HepG2 (cell line): ENCODE measurements around the gene TMEM247. TPM values are rescaled to one million over a fixed set of nuclear protein-coding genes. Genes with fewer than 3 reads are reported as not detected.

Experiments used
- ATAC-seq: fragments of 200-7000 bp; cut with Tn5 transposase; 3 replicates; pipeline ENCODE4 v1.9.1; 2020; ENCODE audit warnings: mild to moderate bottlenecking, moderate library complexity
- BruUV-seq: library from RNA; stranded (reverse); fragments of 400-500 nt; replicated peaks from 2 replicates; lab custom pipeline; 2021; lab: Mats Ljungman, UMichigan
- CTCF ChIA-PET: fragments of 300-600 bp; formaldehyde crosslinking; extraction: SDS; loops from one replicate; lab custom pipeline; 2021; ENCODE audit warnings: low total read pairs, inconsistent platforms, low intra/inter-chr PET ratio; lab: Yijun Ruan, JAX
- POLR2A ChIA-PET: fragments of 350-600 bp; sonication (Branson Sonifier 250); formaldehyde crosslinking; loops from one replicate; lab custom pipeline; 2020; ENCODE audit warnings: antibody characterized with exemption, inconsistent platforms; lab: Yijun Ruan, JAX
- DNase-seq: peaks from one replicate; pipeline ENCODE4 v3.0.0-alpha.2; 2015; ENCODE audit warnings: low spot score
- FAIRE-seq: peaks from 3 replicates; lab custom pipeline; 2011; peaks lifted over from hg19 to GRCh38; lab: Jason Lieb, UNC
- H2AFZ ChIP-seq: one replicate; pipeline ENCODE4 v1.6.1; 2011; ENCODE audit warnings: low read length, inconsistent platforms
- H3K27ac ChIP-seq: fragments of 300-600 bp; 3 replicates; pipeline ENCODE4 v1.8.0; 2011; ENCODE audit warnings: mixed run types, mild to moderate bottlenecking, mixed read lengths, low read length, inconsistent platforms; ENCODE audit not compliant: insufficient read depth; ENCODE audit errors: extremely low read length
- H3K27me3 ChIP-seq, 2 experiments: fragments of 200-600 bp in 1 of 2; 2 replicates in 1 of 2; 3 replicates in 1 of 2; pipeline versions ENCODE4 v1.6.0 to v1.8.0; 2011; ENCODE audit warnings: low read length in 2 of 2, mild to moderate bottlenecking in 2 of 2, moderate library complexity in 2 of 2, inconsistent platforms in 1 of 2; ENCODE audit not compliant: insufficient read depth in 2 of 2, control insufficient read depth in 1 of 2
- H3K36me3 ChIP-seq, 2 experiments: fragments of 200-600 bp in 1 of 2; replicated peaks in 1 of 2; 2 replicates in 1 of 2; 3 replicates in 1 of 2; pipeline versions ENCODE4 v1.5.1 to v1.8.0; 2011; ENCODE audit warnings: low read length in 2 of 2, inconsistent platforms in 1 of 2; ENCODE audit not compliant: insufficient read depth in 2 of 2, control insufficient read depth in 1 of 2
- H3K4me1 ChIP-seq: 2 replicates; pipeline ENCODE4 v1.5.1; 2012; ENCODE audit warnings: low read length, inconsistent platforms; ENCODE audit not compliant: insufficient read depth
- H3K4me2 ChIP-seq: 2 replicates; pipeline ENCODE4 v1.6.0; 2011; ENCODE audit warnings: low read depth, low read length, inconsistent platforms
- H3K4me3 ChIP-seq, 3 experiments: fragments of 200-600 bp in 1 of 3; sonication (generic), shearing (Covaris generic) in 1 of 3; replicated peaks in 1 of 3; 2 replicates each; pipeline ENCODE4 v1.5.1; 2011 to 2016; ENCODE audit warnings: low read length in 3 of 3, inconsistent platforms in 2 of 3, low read depth in 2 of 3, mild to moderate bottlenecking in 2 of 3, control low read depth in 1 of 3, mixed read lengths in 1 of 3; ENCODE audit not compliant: insufficient read depth in 1 of 3
- H3K79me2 ChIP-seq: one replicate; pipeline ENCODE4 v1.6.1; 2011; ENCODE audit warnings: low read length, inconsistent platforms; ENCODE audit not compliant: insufficient read depth
- H3K9ac ChIP-seq: 2 replicates; pipeline ENCODE4 v1.6.0; 2011; ENCODE audit warnings: mild to moderate bottlenecking, low read depth, low read length, inconsistent platforms; ENCODE audit not compliant: insufficient read depth
- H3K9me3 ChIP-seq: 2 replicates; pipeline ENCODE4 v1.5.1; 2012; ENCODE audit warnings: mild to moderate bottlenecking, low read length
- H4K20me1 ChIP-seq: 2 replicates; pipeline ENCODE4 v1.6.0; 2011; ENCODE audit warnings: inconsistent platforms, mild to moderate bottlenecking, low read length, moderate library complexity; ENCODE audit not compliant: insufficient read depth
- ARNT2 ChIP-seq: sonication (generic); formaldehyde crosslinking; IDR thresholded peaks from 2 replicates; pipeline ENCODE4 v1.8.0; 2022; ENCODE audit warnings: mild to moderate bottlenecking, low read depth, missing genetic modification reagents, moderate library complexity
- CHD2 ChIP-seq: IDR thresholded peaks from 2 replicates; pipeline ENCODE4 v1.6.1; 2011; ENCODE audit warnings: low read depth, low read length, improper control_type of control experiment
- NFE2L2 ChIP-seq: fragments of 150-350 bp; IDR thresholded peaks from 2 replicates; pipeline ENCODE4 v1.6.1; 2014; ENCODE audit warnings: low read length
- ZBTB38 ChIP-seq: sonication (generic); formaldehyde crosslinking; IDR thresholded peaks from 2 replicates; pipeline ENCODE4 v1.5.1; 2020; ENCODE audit warnings: mild to moderate bottlenecking, missing genetic modification reagents
- ZNF230 ChIP-seq: sonication (generic); formaldehyde crosslinking; IDR thresholded peaks from 2 replicates; pipeline ENCODE4 v1.4.0; 2020; ENCODE audit warnings: mild to moderate bottlenecking, missing genetic modification reagents
- ZNF720 ChIP-seq: sonication (generic); formaldehyde crosslinking; IDR thresholded peaks from 2 replicates; pipeline ENCODE4 v1.4.0; 2020; ENCODE audit warnings: missing genetic modification reagents
- ZNF777 ChIP-seq: sonication (generic); formaldehyde crosslinking; IDR thresholded peaks from 2 replicates; pipeline ENCODE4 v1.4.0; 2020; ENCODE audit warnings: missing genetic modification reagents
- WGBS: methylation state at CpG from one replicate; pipeline ENCODE4 v1.1.6; 2017; ENCODE audit warnings: low lambda C conversion rate; 5-methylcytosine and 5-hydroxymethylcytosine counted together
- in situ Hi-C: cut with HindIII; loops from 2 replicates; pipeline ENCODE4 v1.10.0; 2017; ENCODE audit warnings: low pct_unique_long_range_greater_than_20kb; ENCODE audit not compliant: extremely low pct_ligation_motif_present
- intact Hi-C: fragments of 100-400 bp; cut with micrococcal nuclease; formaldehyde crosslinking; loops from one replicate; pipeline ENCODE4 v1.10.0; 2022; ENCODE audit not compliant: unreplicated experiment
- polyA plus RNA-seq, 8 experiments: library from polyadenylated mRNA; depleted of rRNA in 3 of 8; stranded (reverse) in 7 of 8; unstranded in 1 of 8; fragments of >200 nt; fragmentation: Illumina TruSeq in 4 of 8; extraction: Trizol in 4 of 8; gene quantifications; 2 replicates each; pipeline versions ENCODE4 v1.2.1 to v1.2.3, GENCODE V29; 2011 to 2016; ENCODE audit warnings: low read depth in 4 of 8, missing spikeins in 1 of 8, mixed read lengths in 1 of 8; ENCODE audit not compliant: insufficient read depth in 1 of 8
- total RNA-seq, 5 experiments: library from RNA; depleted of rRNA; stranded (reverse); fragments of >200 nt; fragmentation: Illumina TruSeq; extraction: Trizol; gene quantifications; 2 replicates each; pipeline ENCODE4 v1.2.3, GENCODE V29; 2016; ENCODE audit warnings: low read depth in 1 of 5
- TF ChIP-seq, protein P1 (sequence below): sonication (generic); formaldehyde crosslinking; conservative IDR thresholded peaks from 2 replicates; pipeline ENCODE4 v1.5.0; 2020; ENCODE audit warnings: missing genetic modification reagents
- TF ChIP-seq, protein P2 (sequence below): sonication (generic); formaldehyde crosslinking; IDR thresholded peaks from 2 replicates; pipeline ENCODE4 v1.4.0; 2020; ENCODE audit warnings: low read depth, mild to moderate bottlenecking, missing genetic modification reagents
- TF ChIP-seq, protein P3 (sequence below): sonication (generic); formaldehyde crosslinking; IDR thresholded peaks from 2 replicates; pipeline ENCODE4 v1.4.0; 2020; ENCODE audit warnings: missing genetic modification reagents, borderline replicate concordance
- TF ChIP-seq, protein P4 (sequence below): sonication (generic); formaldehyde crosslinking; IDR thresholded peaks from 2 replicates; pipeline ENCODE4 v1.8.0; 2022; ENCODE audit warnings: mild to moderate bottlenecking, missing genetic modification reagents, moderate library complexity

The TMEM247 gene
- total and polyA plus RNA-seq, 2 of the 13 experiments (the other 11 are each of a cell fraction or from before 2014, with no cell fraction given) = not detected

GRCh38 chr2:46469116-46469515 lies 10.2 kb upstream of the TMEM247 start:
- CTCF ChIA-PET = no interaction called here
- H3K79me2 ChIP-seq = no peaks in the 10 kb centered on the region
- FAIRE-seq (peak; percentile 4), ATAC-seq (no peak), DNase-seq (no peak)
- H3K27me3 ChIP-seq = peaks cover 2 to 9% of the 10 kb centered on the region in 2 experiments; a peak in 2 of 5 replicates
- in situ Hi-C loops (no loop called here), intact Hi-C loops (no loop called here)
- no peak overlapping the region for H3K4me2 ChIP-seq
- WGBS = 54% methylated on average over 6 of the region's 6 CpGs
- no peak overlapping the region for H3K27ac ChIP-seq
- H3K36me3 ChIP-seq = no peaks in the 10 kb centered on the region
- BruUV-seq = no TSS peak
- H3K4me3 ChIP-seq = no peak overlapping the region
- no peaks in the 10 kb centered on the region for H3K9me3 ChIP-seq
- H4K20me1 ChIP-seq = no peaks in the 10 kb centered on the region
- POLR2A ChIA-PET = no interaction called here
- H2AFZ ChIP-seq = no peak overlapping the region
- H3K9ac ChIP-seq = no peak overlapping the region
- no peaks in the 10 kb centered on the region for H3K4me1 ChIP-seq
- TF ChIP-seq, protein P1, sequence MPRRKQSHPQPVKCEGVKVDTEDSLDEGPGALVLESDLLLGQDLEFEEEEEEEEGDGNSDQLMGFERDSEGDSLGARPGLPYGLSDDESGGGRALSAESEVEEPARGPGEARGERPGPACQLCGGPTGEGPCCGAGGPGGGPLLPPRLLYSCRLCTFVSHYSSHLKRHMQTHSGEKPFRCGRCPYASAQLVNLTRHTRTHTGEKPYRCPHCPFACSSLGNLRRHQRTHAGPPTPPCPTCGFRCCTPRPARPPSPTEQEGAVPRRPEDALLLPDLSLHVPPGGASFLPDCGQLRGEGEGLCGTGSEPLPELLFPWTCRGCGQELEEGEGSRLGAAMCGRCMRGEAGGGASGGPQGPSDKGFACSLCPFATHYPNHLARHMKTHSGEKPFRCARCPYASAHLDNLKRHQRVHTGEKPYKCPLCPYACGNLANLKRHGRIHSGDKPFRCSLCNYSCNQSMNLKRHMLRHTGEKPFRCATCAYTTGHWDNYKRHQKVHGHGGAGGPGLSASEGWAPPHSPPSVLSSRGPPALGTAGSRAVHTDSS = no peak
- TF ChIP-seq ZBTB38 (CRISPR knock-in tag) (no peak), NFE2L2 (no peak), CHD2 (no peak), ARNT2 (no peak), ZNF230 (CRISPR knock-in tag) (no peak), ZNF777 (CRISPR knock-in tag) (no peak), ZNF720 (no peak)
- TF ChIP-seq, protein P2, sequence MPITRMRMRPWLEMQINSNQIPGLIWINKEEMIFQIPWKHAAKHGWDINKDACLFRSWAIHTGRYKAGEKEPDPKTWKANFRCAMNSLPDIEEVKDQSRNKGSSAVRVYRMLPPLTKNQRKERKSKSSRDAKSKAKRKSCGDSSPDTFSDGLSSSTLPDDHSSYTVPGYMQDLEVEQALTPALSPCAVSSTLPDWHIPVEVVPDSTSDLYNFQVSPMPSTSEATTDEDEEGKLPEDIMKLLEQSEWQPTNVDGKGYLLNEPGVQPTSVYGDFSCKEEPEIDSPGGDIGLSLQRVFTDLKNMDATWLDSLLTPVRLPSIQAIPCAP (CRISPR knock-in tag) = no peak
- TF ChIP-seq, protein P3, sequence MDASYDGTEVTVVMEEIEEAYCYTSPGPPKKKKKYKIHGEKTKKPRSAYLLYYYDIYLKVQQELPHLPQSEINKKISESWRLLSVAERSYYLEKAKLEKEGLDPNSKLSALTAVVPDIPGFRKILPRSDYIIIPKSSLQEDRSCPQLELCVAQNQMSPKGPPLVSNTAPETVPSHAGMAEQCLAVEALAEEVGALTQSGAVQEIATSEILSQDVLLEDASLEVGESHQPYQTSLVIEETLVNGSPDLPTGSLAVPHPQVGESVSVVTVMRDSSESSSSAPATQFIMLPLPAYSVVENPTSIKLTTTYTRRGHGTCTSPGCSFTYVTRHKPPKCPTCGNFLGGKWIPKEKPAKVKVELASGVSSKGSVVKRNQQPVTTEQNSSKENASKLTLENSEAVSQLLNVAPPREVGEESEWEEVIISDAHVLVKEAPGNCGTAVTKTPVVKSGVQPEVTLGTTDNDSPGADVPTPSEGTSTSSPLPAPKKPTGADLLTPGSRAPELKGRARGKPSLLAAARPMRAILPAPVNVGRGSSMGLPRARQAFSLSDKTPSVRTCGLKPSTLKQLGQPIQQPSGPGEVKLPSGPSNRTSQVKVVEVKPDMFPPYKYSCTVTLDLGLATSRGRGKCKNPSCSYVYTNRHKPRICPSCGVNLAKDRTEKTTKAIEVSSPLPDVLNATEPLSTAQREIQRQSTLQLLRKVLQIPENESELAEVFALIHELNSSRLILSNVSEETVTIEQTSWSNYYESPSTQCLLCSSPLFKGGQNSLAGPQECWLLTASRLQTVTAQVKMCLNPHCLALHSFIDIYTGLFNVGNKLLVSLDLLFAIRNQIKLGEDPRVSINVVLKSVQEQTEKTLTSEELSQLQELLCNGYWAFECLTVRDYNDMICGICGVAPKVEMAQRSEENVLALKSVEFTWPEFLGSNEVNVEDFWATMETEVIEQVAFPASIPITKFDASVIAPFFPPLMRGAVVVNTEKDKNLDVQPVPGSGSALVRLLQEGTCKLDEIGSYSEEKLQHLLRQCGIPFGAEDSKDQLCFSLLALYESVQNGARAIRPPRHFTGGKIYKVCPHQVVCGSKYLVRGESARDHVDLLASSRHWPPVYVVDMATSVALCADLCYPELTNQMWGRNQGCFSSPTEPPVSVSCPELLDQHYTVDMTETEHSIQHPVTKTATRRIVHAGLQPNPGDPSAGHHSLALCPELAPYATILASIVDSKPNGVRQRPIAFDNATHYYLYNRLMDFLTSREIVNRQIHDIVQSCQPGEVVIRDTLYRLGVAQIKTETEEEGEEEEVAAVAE = no peak
- TF ChIP-seq, protein P4, sequence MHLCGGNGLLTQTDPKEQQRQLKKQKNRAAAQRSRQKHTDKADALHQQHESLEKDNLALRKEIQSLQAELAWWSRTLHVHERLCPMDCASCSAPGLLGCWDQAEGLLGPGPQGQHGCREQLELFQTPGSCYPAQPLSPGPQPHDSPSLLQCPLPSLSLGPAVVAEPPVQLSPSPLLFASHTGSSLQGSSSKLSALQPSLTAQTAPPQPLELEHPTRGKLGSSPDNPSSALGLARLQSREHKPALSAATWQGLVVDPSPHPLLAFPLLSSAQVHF (CRISPR knock-in tag) = no peak
